Left forelimb (tissue), 1 donor: Measurements from ENCODE around the gene KBTBD7.

ENCODE experiments used
- DNase-seq: peaks from one replicate; pipeline ENCODE4 v3.0.0-alpha.2; 2018; ENCODE audit warnings: low spot score

Gene KBTBD7

GRCh38 chr13:41193919-41194824 lies at the start of gene KBTBD7:
Gene KBTBD7 (minus strand): TSS chr13:41194569. CDS start chr13:41194257, 312 bp downstream.
- peak; percentile 94 for DNase-seq

- DNase-seq = no peak
Measured at GRCh38 chr13:41241626-41242025, 47.3 kb upstream of the KBTBD7 start.

- DNase-seq = no peak
Measured at GRCh38 chr13:41236369-41236768, 42.0 kb upstream of the KBTBD7 start.

- DNase-seq = no peak
Measured at GRCh38 chr13:41232578-41233480, 38.5 kb upstream of the KBTBD7 start.

- no peak for DNase-seq
Measured at GRCh38 chr13:41231786-41232185, 37.4 kb upstream of the KBTBD7 start.

GRCh38 chr13:41231025-41231677 lies 36.8 kb upstream of the KBTBD7 start:
- DNase-seq = no peak

- DNase-seq = no peak
Measured at GRCh38 chr13:41229356-41229755, 35.0 kb upstream of the KBTBD7 start.

- DNase-seq = no peak
Measured at GRCh38 chr13:41224113-41225110, 30.0 kb upstream of the KBTBD7 start.

GRCh38 chr13:41222259-41222852 lies 28.0 kb upstream of the KBTBD7 start:
- no peak for DNase-seq

GRCh38 chr13:41220401-41220800 lies 26.0 kb upstream of the KBTBD7 start:
- no peak for DNase-seq

- no peak for DNase-seq
Measured at GRCh38 chr13:41216160-41216559, 21.8 kb upstream of the KBTBD7 start.

- DNase-seq = no peak
Measured at GRCh38 chr13:41213919-41214318, 19.6 kb upstream of the KBTBD7 start.

- DNase-seq = no peak
Measured at GRCh38 chr13:41213316-41213715, 18.9 kb upstream of the KBTBD7 start.

- DNase-seq = no peak
Measured at GRCh38 chr13:41212881-41213280, 18.5 kb upstream of the KBTBD7 start.

GRCh38 chr13:41211062-41211461 lies 16.7 kb upstream of the KBTBD7 start:
- no peak for DNase-seq

GRCh38 chr13:41206467-41206866 lies 12.1 kb upstream of the KBTBD7 start:
- DNase-seq = no peak

- DNase-seq = no peak
Measured at GRCh38 chr13:41203810-41204209, 9.4 kb upstream of the KBTBD7 start.

GRCh38 chr13:41200126-41200525 lies 5.8 kb upstream of the KBTBD7 start:
- no peak for DNase-seq

- no peak for DNase-seq
Measured at GRCh38 chr13:41199526-41199925, 5.2 kb upstream of the KBTBD7 start.

GRCh38 chr13:41199079-41199478 lies 4.7 kb upstream of the KBTBD7 start:
- no peak for DNase-seq

- DNase-seq = no peak
Measured at GRCh38 chr13:41196620-41197019, 2.3 kb upstream of the KBTBD7 start.
